HG03103 (cell line): Measurements from ENCODE around the gene DHRSX.
"Not testable (repeated sequence)": the region's sequence is repeated elsewhere in the genome, so short reads cannot be mapped to it uniquely, and the experiment has no call there.

Source experiments
- ATAC-seq: cut with Tn5 transposase; IDR thresholded peaks from one replicate; pipeline ENCODE4 v1.9.1; 2021; ENCODE audit warnings: low read depth; ENCODE audit not compliant: unreplicated experiment

DHRSX gene

GRCh38 chrX:2458309-2458708 lies 42.5 kb downstream of the DHRSX start:
- ATAC-seq = no peak

GRCh38 chrX:2457289-2458133 lies 43.3 kb downstream of the DHRSX start:
- no peak for ATAC-seq

DNA sequence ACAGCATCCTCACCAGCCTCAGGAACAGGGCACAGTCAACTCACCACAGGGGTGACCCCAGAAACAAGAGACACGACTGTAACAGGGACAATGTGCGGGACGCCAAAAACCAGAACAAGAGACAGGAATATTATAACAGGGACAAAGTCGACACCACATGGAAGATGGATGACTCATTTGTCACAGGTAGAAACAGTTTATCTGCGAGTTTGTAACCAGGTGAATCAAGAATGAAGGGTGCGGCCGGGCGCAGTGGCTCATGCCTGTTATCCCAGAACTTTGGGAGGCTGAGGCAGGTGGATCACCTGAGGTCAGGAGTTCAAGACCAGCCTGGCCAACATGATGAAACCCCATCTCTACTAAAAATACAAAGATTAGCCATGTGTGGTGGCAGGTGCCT lies 44.7 kb downstream of the DHRSX start:
- ATAC-seq = not testable (repeated sequence)

- ATAC-seq = not testable (repeated sequence)
Observed at GRCh38 chrX:2454620-2455019, 46.2 kb downstream of the DHRSX start.

- ATAC-seq = no peak
Observed at GRCh38 chrX:2452799-2453198, 48.0 kb downstream of the DHRSX start.

DNA sequence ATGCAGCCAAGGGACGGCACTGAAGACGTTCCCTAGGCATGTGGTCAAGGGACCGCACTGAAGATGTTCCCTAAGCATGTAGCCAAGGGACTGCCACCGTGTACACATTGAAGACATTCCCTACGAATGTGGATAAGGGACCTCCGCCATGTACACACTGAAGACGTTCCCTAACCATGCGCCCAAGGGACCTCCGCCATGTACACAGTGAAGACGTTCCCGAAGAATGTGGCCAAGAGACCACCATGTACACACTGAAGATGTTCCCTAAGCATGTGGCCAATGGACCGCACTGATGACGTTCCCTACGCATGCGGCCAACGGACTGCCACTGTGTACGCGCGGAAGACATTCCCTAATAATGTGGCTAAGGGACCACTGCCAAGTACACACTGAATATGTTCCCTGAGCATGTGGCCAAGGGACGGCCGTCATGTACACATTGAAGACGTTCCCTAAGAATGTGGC lies 48.4 kb downstream of the DHRSX start:
- no peak for ATAC-seq

GRCh38 chrX:2451501-2452316 lies 49.1 kb downstream of the DHRSX start:
- no peak for ATAC-seq

GRCh38 chrX:2450681-2451080 lies 50.1 kb downstream of the DHRSX start:
- no peak for ATAC-seq

GRCh38 chrX:2449135-2449886 lies 51.5 kb downstream of the DHRSX start:
- no peak for ATAC-seq

- ATAC-seq = no peak
Observed at GRCh38 chrX:2447484-2447883, 53.3 kb downstream of the DHRSX start.

GRCh38 chrX:2446815-2447214 lies 54.0 kb downstream of the DHRSX start:
- no peak for ATAC-seq

DNA sequence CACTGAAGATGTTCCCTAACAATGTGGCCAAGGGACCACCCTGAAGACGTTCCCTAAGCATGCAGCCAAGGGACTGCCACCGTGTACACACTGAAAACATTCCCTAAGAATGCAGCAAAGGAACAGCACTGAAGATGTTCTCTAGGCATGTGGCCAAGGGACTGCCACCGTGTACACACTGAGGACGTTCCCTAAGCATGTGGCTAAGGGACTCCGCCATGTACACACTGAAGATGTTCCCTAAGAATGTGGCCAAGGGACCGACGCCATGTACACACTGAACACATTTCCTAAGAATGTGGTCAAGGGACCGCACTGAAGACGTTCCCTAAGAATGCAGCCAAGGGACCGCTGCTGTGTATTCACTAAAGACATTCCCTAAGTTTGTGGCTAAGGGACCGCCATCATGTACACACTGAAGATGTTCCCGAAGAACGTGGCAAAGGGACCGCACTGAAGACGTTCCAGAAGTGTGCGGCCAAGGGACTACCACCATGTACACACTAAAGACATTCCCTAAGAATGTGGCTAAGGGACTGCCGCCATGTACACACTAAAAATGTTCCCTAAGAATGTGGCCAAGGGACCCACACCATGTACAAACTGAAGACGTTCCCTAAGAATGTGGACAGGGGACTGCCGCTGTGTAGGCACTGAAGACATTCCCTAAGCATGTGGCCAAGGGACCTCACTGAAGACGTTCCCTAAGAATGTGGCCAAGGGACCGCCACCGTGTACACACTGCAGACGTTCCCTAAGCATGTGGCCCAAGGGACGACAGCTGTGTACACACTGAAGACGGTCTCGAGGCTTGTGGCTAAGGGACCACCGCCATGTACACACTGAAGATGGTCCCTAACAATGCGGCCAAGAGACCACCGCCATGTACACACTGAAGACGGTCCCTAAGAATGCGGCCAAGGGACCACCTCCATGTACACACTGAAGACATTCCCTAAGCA lies 54.8 kb downstream of the DHRSX start:
- ATAC-seq = no peak

GRCh38 chrX:2442694-2443093 lies 58.1 kb downstream of the DHRSX start:
- no peak for ATAC-seq

DNA sequence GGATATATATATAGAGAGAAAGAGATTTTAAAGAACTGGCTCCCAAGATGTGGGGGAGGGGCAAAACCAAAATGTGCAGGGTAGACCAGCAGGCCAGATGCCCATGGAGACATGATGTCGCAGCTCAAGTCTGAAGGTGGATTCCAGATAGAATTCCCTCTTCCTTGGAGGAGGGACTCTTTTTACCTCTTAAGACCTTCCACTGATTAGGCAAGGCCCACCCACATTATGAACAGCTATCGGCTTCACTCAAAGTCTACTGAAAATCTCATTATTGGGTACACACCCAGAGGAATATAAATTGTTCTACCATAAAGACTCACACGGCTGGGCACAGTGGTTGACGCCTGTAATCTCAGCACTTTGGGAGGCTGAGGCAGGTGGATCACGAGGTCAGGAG lies 59.3 kb downstream of the DHRSX start:
- ATAC-seq = no peak

GRCh38 chrX:2439613-2440012 lies 61.2 kb downstream of the DHRSX start:
- ATAC-seq = no peak

GRCh38 chrX:2435465-2435864 lies 65.3 kb downstream of the DHRSX start:
- no peak for ATAC-seq

DNA sequence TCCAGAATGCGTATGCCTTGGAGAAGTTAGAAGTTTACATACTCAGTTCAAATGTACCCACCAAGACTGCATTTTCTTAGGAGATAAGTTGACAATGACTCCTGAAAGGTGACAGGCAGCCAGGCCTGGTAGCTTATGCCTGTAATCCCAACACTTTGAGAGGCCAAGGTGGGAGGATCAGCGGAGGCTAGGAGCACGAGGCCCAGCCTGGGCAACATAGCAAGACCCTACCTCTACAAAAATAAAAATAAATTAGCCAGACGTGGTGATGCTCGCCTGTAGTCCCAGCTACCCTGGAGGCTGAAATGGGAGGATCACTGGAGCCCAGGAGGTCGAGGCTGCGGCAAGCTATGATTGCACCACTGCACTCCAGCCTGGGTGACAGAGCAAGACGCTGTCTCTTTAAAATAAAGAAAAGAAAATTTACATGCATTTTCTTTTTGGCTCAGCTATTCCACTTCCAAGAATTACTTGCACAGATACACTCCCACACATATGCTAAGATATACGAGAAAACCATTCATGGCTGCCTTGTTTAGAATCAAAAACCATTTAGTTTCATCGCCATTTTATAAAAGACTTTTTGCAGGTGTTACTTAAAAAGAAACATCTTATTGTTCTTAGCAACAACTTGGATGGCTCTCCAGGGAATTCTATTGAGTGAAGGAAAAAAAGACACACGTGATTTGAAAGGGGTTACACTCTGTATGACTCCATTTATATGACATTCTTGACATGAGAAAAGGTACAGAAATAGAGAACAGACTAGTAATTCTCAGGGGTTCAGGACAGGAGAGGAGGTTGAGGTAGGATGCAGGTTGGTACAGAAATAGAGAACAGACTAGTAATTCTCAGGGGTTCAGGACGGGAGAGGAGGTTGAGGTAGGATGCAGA lies 66.3 kb downstream of the DHRSX start:
- ATAC-seq = no peak

DNA sequence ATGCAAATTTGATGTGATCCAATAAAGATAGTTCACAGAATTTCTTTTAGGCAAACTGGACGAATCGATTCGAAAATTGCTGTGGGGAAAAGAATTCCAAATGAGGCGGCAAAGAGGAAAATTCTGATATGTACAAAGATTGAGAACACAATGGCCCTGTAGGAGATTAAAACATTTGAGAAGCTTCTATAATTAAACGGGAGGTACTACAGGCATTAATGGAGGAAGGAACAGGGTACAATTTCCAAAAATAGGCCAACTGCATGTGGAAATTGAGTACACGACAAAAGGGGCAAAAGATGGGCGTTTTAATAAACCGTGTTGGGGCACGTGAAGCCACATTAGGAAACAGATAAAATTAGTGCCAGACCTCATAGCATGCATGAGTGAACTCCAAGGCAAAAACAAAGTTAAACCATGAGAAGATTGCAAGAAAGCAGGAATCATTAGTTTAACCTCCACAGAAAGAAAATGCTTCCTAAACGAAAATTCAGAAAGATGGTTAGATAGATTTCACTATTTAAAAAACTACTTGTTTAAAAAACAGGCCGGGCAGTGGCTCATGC lies 68.4 kb downstream of the DHRSX start:
- ATAC-seq = no peak
